ENCODE measurements around the gene MRPL9.
"Not testable (repeated sequence)": the region's sequence is repeated elsewhere in the genome, so short reads cannot be mapped to it uniquely, and the experiment has no call there.

Gene MRPL9

GRCh38 chr1:151787689-151788088 lies 24.4 kb upstream of the MRPL9 start:
- DNase-seq (ENCODE audit: low read depth in 1 of 2, low spot score in 1 of 2), result no peak

GRCh38 chr1:151783796-151784195 lies 20.5 kb upstream of the MRPL9 start:
- no peak for DNase-seq (ENCODE audit: low read depth in 1 of 2, low spot score in 1 of 2)

GRCh38 chr1:151782741-151783140 lies 19.4 kb upstream of the MRPL9 start:
- no peak for DNase-seq (ENCODE audit: low read depth in 1 of 2, low spot score in 1 of 2)

GRCh38 chr1:151782026-151782425 lies 18.7 kb upstream of the MRPL9 start:
- not testable (repeated sequence) for DNase-seq (ENCODE audit: low read depth in 1 of 2, low spot score in 1 of 2)

- DNase-seq (ENCODE audit: low read depth in 1 of 2, low spot score in 1 of 2), result not testable (repeated sequence)
These were observed 17.4 kb upstream of the MRPL9 start for GRCh38 chr1:151780736-151781135.

GRCh38 chr1:151779852-151780251 lies 16.6 kb upstream of the MRPL9 start:
- no peak for DNase-seq (ENCODE audit: low read depth in 1 of 2, low spot score in 1 of 2)

- DNase-seq (ENCODE audit: low read depth in 1 of 2, low spot score in 1 of 2), result no peak
These were observed 14.0 kb upstream of the MRPL9 start for GRCh38 chr1:151777317-151777716.

- no peak for DNase-seq (ENCODE audit: low read depth in 1 of 2, low spot score in 1 of 2)
These were observed 13.4 kb upstream of the MRPL9 start for GRCh38 chr1:151776665-151777062.

GRCh38 chr1:151775894-151776664 lies 12.8 kb upstream of the MRPL9 start:
- no peak for DNase-seq (ENCODE audit: low read depth in 1 of 2, low spot score in 1 of 2)

GRCh38 chr1:151774256-151774922 lies 11.1 kb upstream of the MRPL9 start:
- no peak for DNase-seq (ENCODE audit: low read depth in 1 of 2, low spot score in 1 of 2)

- no peak for DNase-seq (ENCODE audit: low read depth in 1 of 2, low spot score in 1 of 2)
These were observed 10.4 kb upstream of the MRPL9 start for GRCh38 chr1:151773702-151774101.

GRCh38 chr1:151769270-151769669 lies 6.0 kb upstream of the MRPL9 start:
- not testable (repeated sequence) for DNase-seq (ENCODE audit: low read depth in 1 of 2, low spot score in 1 of 2)

GRCh38 chr1:151768351-151769066 lies 5.2 kb upstream of the MRPL9 start:
- DNase-seq (ENCODE audit: low read depth in 1 of 2, low spot score in 1 of 2), result not testable (repeated sequence)

GRCh38 chr1:151763990-151764389 lies 694 bp upstream of the MRPL9 start:
- no peak for DNase-seq (ENCODE audit: low read depth in 1 of 2, low spot score in 1 of 2)

GRCh38 chr1:151760597-151761385 lies 2.5 kb downstream of the MRPL9 start:
- DNase-seq (ENCODE audit: low read depth in 1 of 2, low spot score in 1 of 2), result no peak

GRCh38 chr1:151759241-151759640 lies 4.1 kb downstream of the MRPL9 start:
- DNase-seq (ENCODE audit: low read depth in 1 of 2, low spot score in 1 of 2), result no peak

GRCh38 chr1:151756291-151756690 lies 7.0 kb downstream of the MRPL9 start:
- DNase-seq (ENCODE audit: low read depth in 1 of 2, low spot score in 1 of 2), result no peak

- DNase-seq (ENCODE audit: low read depth in 1 of 2, low spot score in 1 of 2), result no peak
These were observed 21.8 kb downstream of the MRPL9 start for GRCh38 chr1:151741516-151741915.

GRCh38 chr1:151739590-151740355 lies 23.5 kb downstream of the MRPL9 start:
- no peak for DNase-seq (ENCODE audit: low read depth in 1 of 2, low spot score in 1 of 2)

GRCh38 chr1:151737479-151737878 lies 25.8 kb downstream of the MRPL9 start:
- no peak for DNase-seq (ENCODE audit: low read depth in 1 of 2, low spot score in 1 of 2)

All from activated T-helper 1 cell treated with anti-CD3 and anti-CD28 coated beads, Interleukin-2, amount 50 U/mL, for 16 hours (primary cell).